ENCODE measurements around the gene CAMK2A. TPM values are rescaled to one million over a fixed set of nuclear protein-coding genes. Genes with fewer than 3 reads are reported as not detected.

Gene CAMK2A
- total RNA-seq, 2 donors from 2014 or later: 0.05 to 0.61 TPM

- H3K27me3 ChIP-seq: no peaks in the 10 kb centered on the region
- H3K9ac ChIP-seq (ENCODE audit: low read depth in 2 of 2, low read length in 2 of 2): no peak overlapping the region
- DNase-seq: no peak
- no peak overlapping the region for H3K27ac ChIP-seq
- intact Hi-C loops (cut with DNase I): no loop called here
- no peak for TF ChIP-seq CTCF (IDR thresholded peaks at IDR 0.05)
- H3K9me3 ChIP-seq: no peaks in the 10 kb centered on the region
- H3K4me3 ChIP-seq: no peak overlapping the region
- H3K36me3 ChIP-seq: no peaks in the 10 kb centered on the region
- no peaks in the 10 kb centered on the region for H3K4me1 ChIP-seq
Measured at GRCh38 chr5:150247726-150248125, 41.8 kb downstream of the CAMK2A start.

GRCh38 chr5:150246835-150247234, 42.7 kb downstream of the CAMK2A start:
- DNase-seq: no peak
- Histone ChIP-seq H3K4me3 (no peak overlapping the region), H3K9ac (ENCODE audit: low read depth in 2 of 2, low read length in 2 of 2) (no peak overlapping the region), H3K36me3 (no peaks in the 10 kb centered on the region), H3K27me3 (no peaks in the 10 kb centered on the region), H3K27ac (no peak overlapping the region), H3K9me3 (no peaks in the 10 kb centered on the region), H3K4me1 (no peaks in the 10 kb centered on the region)
- TF ChIP-seq CTCF (IDR thresholded peaks at IDR 0.05): no peak
- intact Hi-C loops (cut with DNase I): no loop called here

- H3K4me1 ChIP-seq: no peaks in the 10 kb centered on the region
- H3K9ac ChIP-seq (ENCODE audit: low read depth in 2 of 2, low read length in 2 of 2): no peak overlapping the region
- H3K27ac ChIP-seq: no peak overlapping the region
- no peaks in the 10 kb centered on the region for H3K9me3 ChIP-seq
- no peaks in the 10 kb centered on the region for H3K36me3 ChIP-seq
- no peaks in the 10 kb centered on the region for H3K27me3 ChIP-seq
- H3K4me3 ChIP-seq: no peak overlapping the region
- no peak for DNase-seq
- intact Hi-C loops (cut with DNase I): no loop called here
- no peak for TF ChIP-seq CTCF (IDR thresholded peaks at IDR 0.05)
Measured at GRCh38 chr5:150246429-150246828, 43.1 kb downstream of the CAMK2A start.

- intact Hi-C loops (cut with DNase I): no loop called here
- H3K27me3 ChIP-seq: no peaks in the 10 kb centered on the region
- H3K4me1 ChIP-seq: no peaks in the 10 kb centered on the region
- no peak overlapping the region for H3K4me3 ChIP-seq
- no peak for TF ChIP-seq CTCF (IDR thresholded peaks at IDR 0.05)
- no peak for DNase-seq
- no peak overlapping the region for H3K9ac ChIP-seq (ENCODE audit: low read depth in 2 of 2, low read length in 2 of 2)
- H3K27ac ChIP-seq: no peak overlapping the region
- no peaks in the 10 kb centered on the region for H3K36me3 ChIP-seq
- H3K9me3 ChIP-seq: no peaks in the 10 kb centered on the region
Measured at GRCh38 chr5:150245808-150246207, 43.8 kb downstream of the CAMK2A start.

- no peaks in the 10 kb centered on the region for H3K36me3 ChIP-seq
- no peaks in the 10 kb centered on the region for H3K27me3 ChIP-seq
- TF ChIP-seq CTCF (IDR thresholded peaks at IDR 0.05): no peak
- no peaks in the 10 kb centered on the region for H3K9me3 ChIP-seq
- DNase-seq: no peak
- intact Hi-C loops (cut with DNase I): no loop called here
- H3K9ac ChIP-seq (ENCODE audit: low read depth in 2 of 2, low read length in 2 of 2): no peak overlapping the region
- no peaks in the 10 kb centered on the region for H3K4me1 ChIP-seq
- no peak overlapping the region for H3K27ac ChIP-seq
- no peak overlapping the region for H3K4me3 ChIP-seq
Measured at GRCh38 chr5:150245111-150245789, 44.3 kb downstream of the CAMK2A start.

Data from colonic mucosa (tissue), 4 donors.